SU-DHL-6 (cell line): Measurements from ENCODE around the gene MAF.

Source experiments
- H2AFZ ChIP-seq: fragments of 200-600 bp; sonication (generic); 2 replicates; pipeline ENCODE4 v1.6.1; 2014; ENCODE audit warnings: low read depth, mild to moderate bottlenecking, moderate library complexity, mixed read lengths, antibody characterized with exemption, low read length; ENCODE audit not compliant: severe bottlenecking
- H3F3A ChIP-seq: fragments of 200-600 bp; shearing (Covaris generic); 2 replicates; pipeline ENCODE4 v1.6.0; 2016; ENCODE audit warnings: antibody characterized with exemption, mild to moderate bottlenecking; ENCODE audit not compliant: insufficient read depth
- H3K27ac ChIP-seq: fragments of 200-600 bp; sonication (generic); 2 replicates; pipeline ENCODE4 v1.5.1; 2016; ENCODE audit warnings: low read depth, mild to moderate bottlenecking, low read length, moderate library complexity, mixed read lengths
- H3K27me3 ChIP-seq: fragments of 200-600 bp; sonication (generic), shearing (Covaris generic); 2 replicates; pipeline ENCODE4 v1.6.0; 2014; ENCODE audit warnings: mild to moderate bottlenecking, low read length
- H3K36me3 ChIP-seq: fragments of 200-600 bp; sonication (generic); 2 replicates; pipeline ENCODE4 v1.6.1; 2014; ENCODE audit warnings: mild to moderate bottlenecking, low read length, mixed read lengths
- H3K4me2 ChIP-seq: fragments of 300-600, 200-600 bp; shearing (Covaris generic), sonication (generic); 2 replicates; pipeline ENCODE4 v1.6.0; 2014; ENCODE audit warnings: low read length, low read depth, mild to moderate bottlenecking; ENCODE audit not compliant: poor library complexity, severe bottlenecking
- H3K4me3 ChIP-seq: fragments of 200-600 bp; sonication (generic); 2 replicates; pipeline ENCODE4 v1.5.1; 2014; ENCODE audit warnings: antibody characterized with exemption, low read length, mild to moderate bottlenecking, mixed read lengths; ENCODE audit not compliant: insufficient read depth, poor library complexity, severe bottlenecking
- H3K79me2 ChIP-seq: fragments of 200-600 bp; sonication (generic); 2 replicates; pipeline ENCODE4 v1.6.1; 2014; ENCODE audit warnings: mild to moderate bottlenecking, low read length, moderate library complexity; ENCODE audit not compliant: insufficient read depth
- H3K9ac ChIP-seq: fragments of 200-600 bp; sonication (generic); 2 replicates; pipeline ENCODE4 v1.7.0; 2014; ENCODE audit warnings: mild to moderate bottlenecking, low read length
- H3K9me2 ChIP-seq: fragments of 200-600 bp; sonication (generic); replicated peaks from 2 replicates; pipeline ENCODE4 v1.6.1; 2014; ENCODE audit warnings: low read length; ENCODE audit not compliant: insufficient read depth
- H3K9me3 ChIP-seq: fragments of 200-600 bp; sonication (generic); 2 replicates; pipeline ENCODE4 v1.6.1; 2014; ENCODE audit warnings: low read length, mixed read lengths; ENCODE audit not compliant: insufficient read depth
- H4K20me1 ChIP-seq: fragments of 200-600 bp; sonication (generic); 2 replicates; pipeline ENCODE4 v1.6.1; 2014; ENCODE audit warnings: low read depth, mild to moderate bottlenecking, antibody characterized with exemption, low read length, moderate library complexity, mixed read lengths
- CTCF ChIP-seq: fragments of 200-600 bp; sonication (generic); IDR thresholded peaks from one replicate; pipeline ENCODE4 v1.5.1; 2017; ENCODE audit warnings: antibody characterized with exemption, mild to moderate bottlenecking, low read length, moderate library complexity; ENCODE audit not compliant: insufficient read depth, poor library complexity, severe bottlenecking
- EZH2phosphoT487 ChIP-seq: fragments of 200-600 bp; sonication (generic), shearing (Covaris generic); conservative IDR thresholded peaks from 2 replicates; pipeline ENCODE4 v1.6.1; 2018; ENCODE audit warnings: mild to moderate bottlenecking, antibody characterized with exemption, low read length, moderate library complexity, mixed read lengths

Gene MAF

GRCh38 chr16:79560923-79561322 lies 39.6 kb downstream of the MAF start:
- Histone ChIP-seq H4K20me1 (no peaks in the 10 kb centered on the region), H3K9me3 (no peaks in the 10 kb centered on the region), H3K36me3 (no peaks in the 10 kb centered on the region), H3K9ac (no peak overlapping the region), H3F3A (no peaks in the 10 kb centered on the region), H3K4me3 (no peak overlapping the region), H2AFZ (no peak overlapping the region), H3K9me2 (no peaks in the 10 kb centered on the region), H3K27me3 (no peaks in the 10 kb centered on the region), H3K79me2 (no peaks in the 10 kb centered on the region), H3K4me2 (no peak overlapping the region), H3K27ac (no peak overlapping the region)
- TF ChIP-seq EZH2phosphoT487 (no peak), CTCF (no peak)

GRCh38 chr16:79560318-79560717 lies 40.2 kb downstream of the MAF start:
- no peak for TF ChIP-seq CTCF
- Histone ChIP-seq H3K27me3 (no peaks in the 10 kb centered on the region), H3F3A (no peaks in the 10 kb centered on the region), H3K36me3 (no peaks in the 10 kb centered on the region), H3K27ac (no peak overlapping the region), H4K20me1 (no peaks in the 10 kb centered on the region), H3K4me2 (no peak overlapping the region), H3K9ac (no peak overlapping the region), H3K9me3 (no peaks in the 10 kb centered on the region), H3K79me2 (no peaks in the 10 kb centered on the region), H3K4me3 (no peak overlapping the region), H2AFZ (no peak overlapping the region), H3K9me2 (no peaks in the 10 kb centered on the region)

- Histone ChIP-seq H3K9ac (no peak overlapping the region), H3K27me3 (no peaks in the 10 kb centered on the region), H3K4me3 (no peak overlapping the region), H3K4me2 (no peak overlapping the region), H3F3A (no peaks in the 10 kb centered on the region), H2AFZ (no peak overlapping the region), H4K20me1 (no peaks in the 10 kb centered on the region), H3K79me2 (no peaks in the 10 kb centered on the region), H3K36me3 (no peaks in the 10 kb centered on the region), H3K9me3 (no peaks in the 10 kb centered on the region), H3K9me2 (no peaks in the 10 kb centered on the region), H3K27ac (no peak overlapping the region)
- TF ChIP-seq CTCF (no peak), EZH2phosphoT487 (no peak)
Observed at GRCh38 chr16:79559532-79559931, 41.0 kb downstream of the MAF start.

GRCh38 chr16:79557421-79557820 lies 43.1 kb downstream of the MAF start:
- no peaks in the 10 kb centered on the region for H3K79me2 ChIP-seq

More at GRCh38 chr16:79557421-79557820, 43.1 kb downstream of the MAF start:
- Histone ChIP-seq H3K9ac (no peak overlapping the region), H2AFZ (no peak overlapping the region), H3K4me2 (no peak overlapping the region), H3K27ac (no peak overlapping the region), H3K4me3 (no peak overlapping the region), H3K9me2 (no peaks in the 10 kb centered on the region), H4K20me1 (no peaks in the 10 kb centered on the region), H3F3A (no peaks in the 10 kb centered on the region), H3K9me3 (no peaks in the 10 kb centered on the region), H3K36me3 (no peaks in the 10 kb centered on the region), H3K27me3 (no peaks in the 10 kb centered on the region)
- no peak for TF ChIP-seq CTCF
- TF ChIP-seq EZH2phosphoT487: no peak
